Endothelial cell of umbilical vein (primary cell): ENCODE measurements around the gene RIC1.

ENCODE experiments used
- CTCF ChIP-seq, 2 donors: IDR thresholded peaks; 1 replicate in 1 of 2; 2 replicates in 1 of 2; pipeline ENCODE4 v1.5.1; 2011; ENCODE audit warnings: low read length in 2 of 2, mild to moderate bottlenecking in 2 of 2, moderate library complexity in 2 of 2, control low read depth in 1 of 2, inconsistent platforms in 1 of 2, low read depth in 1 of 2; ENCODE audit not compliant: insufficient read depth in 1 of 2; ENCODE audit errors: extremely low read depth in 1 of 2
- EZH2 ChIP-seq: IDR thresholded peaks from 2 replicates; pipeline ENCODE4 v1.6.1; 2012; ENCODE audit warnings: borderline replicate concordance, low read depth, mild to moderate bottlenecking, moderate library complexity, low read length, inconsistent platforms; ENCODE audit not compliant: severe bottlenecking
- GATA2 ChIP-seq: IDR thresholded peaks from 2 replicates; pipeline ENCODE4 v1.7.0; 2011; ENCODE audit warnings: low read depth, mild to moderate bottlenecking, moderate library complexity, mixed read lengths, low read length; ENCODE audit not compliant: insufficient read length, insufficient read depth
- JUN ChIP-seq: IDR thresholded peaks from 2 replicates; pipeline ENCODE4 v1.6.1; 2011; ENCODE audit warnings: borderline replicate concordance, low read depth; ENCODE audit not compliant: insufficient read length, insufficient read depth
- MYC ChIP-seq: IDR thresholded peaks from one replicate; pipeline ENCODE4 v1.6.1; 2011; ENCODE audit warnings: mild to moderate bottlenecking, low read depth, low read length
- POLR2A ChIP-seq: IDR thresholded peaks from 2 replicates; pipeline ENCODE4 v1.6.1; 2012; ENCODE audit warnings: low read depth, mild to moderate bottlenecking, control low read depth, low read length
- POLR2AphosphoS5 ChIP-seq: IDR thresholded peaks from 2 replicates; pipeline ENCODE4 v1.6.1; 2012; ENCODE audit warnings: low read depth, mild to moderate bottlenecking, control low read depth, low read length, moderate library complexity; ENCODE audit not compliant: insufficient read depth
- TF ChIP-seq, protein P1 (sequence below): IDR thresholded peaks from 2 replicates; pipeline ENCODE4 v1.6.1; 2011; ENCODE audit not compliant: insufficient read depth, insufficient read length

DNA sequence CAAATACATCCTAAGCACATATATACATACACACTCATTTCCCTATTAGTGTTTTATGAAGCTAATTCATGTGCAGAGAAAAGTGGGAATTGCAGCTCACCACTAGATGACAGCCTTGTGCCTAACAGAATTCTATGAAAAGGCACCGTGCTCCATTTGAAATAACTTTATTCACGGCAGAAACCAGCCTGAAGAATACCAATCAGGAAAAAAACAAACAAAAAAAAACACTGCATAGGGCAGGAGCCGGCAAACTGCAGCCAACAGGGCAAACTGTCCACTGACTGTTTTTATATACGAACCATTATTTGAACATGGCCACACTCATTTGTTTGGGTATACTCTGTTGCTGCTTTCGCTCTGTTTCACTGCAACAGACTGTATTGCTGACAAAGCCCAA lies 170.4 kb downstream of the RIC1 start:
- TF ChIP-seq CTCF (IDR thresholded peaks at IDR 0.05; ENCODE audit: extremely low read depth in 1 of 2, insufficient read depth in 1 of 2, low read depth in 1 of 2, low read length in 2 of 2) (peak; percentile 61 to 71), POLR2A (no peak), EZH2 (no peak), MYC (no peak), GATA2 (no peak), POLR2AphosphoS5 (no peak), JUN (no peak)
- TF ChIP-seq, protein P1, sequence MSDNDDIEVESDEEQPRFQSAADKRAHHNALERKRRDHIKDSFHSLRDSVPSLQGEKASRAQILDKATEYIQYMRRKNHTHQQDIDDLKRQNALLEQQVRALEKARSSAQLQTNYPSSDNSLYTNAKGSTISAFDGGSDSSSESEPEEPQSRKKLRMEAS = no peak
